ENCODE data around the gene ENTPD8. TPM values are rescaled to one million over a fixed set of nuclear protein-coding genes. Genes with fewer than 3 reads are reported as not detected.

The ENTPD8 gene
- total and polyA plus RNA-seq, 2 of the 13 experiments (the other 11 are each of a cell fraction or from before 2014, with no cell fraction given), result 0.26 to 0.44 TPM

- TF ChIP-seq HIVEP1 (CRISPR knock-in tag; IDR thresholded peaks at IDR 0.05) (no peak), ZNF276 (CRISPR knock-in tag; IDR thresholded peaks at IDR 0.05; ENCODE audit: low read depth) (no peak), HIC2 (CRISPR knock-in tag; IDR thresholded peaks at IDR 0.05; ENCODE audit: low read depth) (no peak), SMARCC2 (IDR thresholded peaks at IDR 0.05) (no peak), BHLHE40 (IDR thresholded peaks at IDR 0.05; ENCODE audit: low read length) (peak; percentile 56), FOSL2 (CRISPR knock-in tag; IDR thresholded peaks at IDR 0.05) (peak; percentile 71), ZNF350 (CRISPR knock-in tag; IDR thresholded peaks at IDR 0.05; ENCODE audit: borderline replicate concordance, low read depth) (no peak), ETV5 (CRISPR knock-in tag; IDR thresholded peaks at IDR 0.05; ENCODE audit: borderline replicate concordance) (no peak), NAIF1 (CRISPR knock-in tag; IDR thresholded peaks at IDR 0.05; ENCODE audit: borderline replicate concordance) (no peak), ZNF740 (CRISPR knock-in tag; IDR thresholded peaks at IDR 0.05) (no peak), ZNF577 (CRISPR knock-in tag; IDR thresholded peaks at IDR 0.05; ENCODE audit: borderline replicate concordance, low read depth) (no peak), NFYB (CRISPR knock-in tag; IDR thresholded peaks at IDR 0.05) (no peak)
Measured at GRCh38 chr9:137411645-137412380, 29.3 kb downstream of the ENTPD8 start (continued).
